Nephron progenitor cell (in vitro differentiated cells): ENCODE measurements around the gene CSNK2A3.

Source experiments
- DNase-seq: peaks from one replicate; pipeline ENCODE4 v3.0.0; 2021
- H3K27ac Mint-ChIP-seq: 2 replicates; pipeline ENCODE4 v1.8.0; 2021; ENCODE audit warnings: mild to moderate bottlenecking, moderate library complexity, mixed read lengths
- H3K27me3 Mint-ChIP-seq: 2 replicates; pipeline ENCODE4 v1.8.0; 2021; ENCODE audit warnings: mild to moderate bottlenecking, low read depth, mixed read lengths; ENCODE audit not compliant: poor library complexity
- H3K36me3 Mint-ChIP-seq: 2 replicates; pipeline ENCODE4 v1.8.0; 2021; ENCODE audit warnings: low read depth, mixed read lengths
- H3K4me1 Mint-ChIP-seq: 2 replicates; pipeline ENCODE4 v1.8.0; 2021; ENCODE audit warnings: mixed read lengths
- H3K4me3 Mint-ChIP-seq: 2 replicates; pipeline ENCODE4 v1.8.0; 2021; ENCODE audit warnings: mild to moderate bottlenecking, moderate library complexity, mixed read lengths
- H3K9me3 Mint-ChIP-seq: 2 replicates; pipeline ENCODE4 v1.8.0; 2021; ENCODE audit warnings: mild to moderate bottlenecking, moderate library complexity, mixed read lengths
- CTCF ChIP-seq: fragments of 200-600 bp; sonication (generic); IDR thresholded peaks from 2 replicates; pipeline ENCODE4 v1.5.0; 2021; ENCODE audit warnings: antibody characterized with exemption

Gene CSNK2A3

GRCh38 chr11:11396301-11397035 lies 43.4 kb upstream of the CSNK2A3 start:
- peaks cover 33% of the 10 kb centered on the region for H3K27me3 Mint-ChIP-seq
- no peaks in the 10 kb centered on the region for H3K36me3 Mint-ChIP-seq
- DNase-seq = no peak
- no peak for TF ChIP-seq CTCF
- no peak overlapping the region for H3K4me3 Mint-ChIP-seq
- H3K4me1 Mint-ChIP-seq = no peaks in the 10 kb centered on the region
- H3K9me3 Mint-ChIP-seq = no peaks in the 10 kb centered on the region
- no peak overlapping the region for H3K27ac Mint-ChIP-seq

GRCh38 chr11:11395126-11395525 lies 42.1 kb upstream of the CSNK2A3 start:
- Mint-ChIP-seq H3K27ac (no peak overlapping the region), H3K9me3 (no peaks in the 10 kb centered on the region), H3K27me3 (peaks cover 26% of the 10 kb centered on the region), H3K36me3 (no peaks in the 10 kb centered on the region), H3K4me1 (peaks cover 12% of the 10 kb centered on the region), H3K4me3 (no peak overlapping the region)
- no peak for DNase-seq
- no peak for TF ChIP-seq CTCF

- Mint-ChIP-seq H3K27me3 (peaks cover 29% of the 10 kb centered on the region), H3K4me3 (no peak overlapping the region), H3K36me3 (no peaks in the 10 kb centered on the region), H3K9me3 (no peaks in the 10 kb centered on the region), H3K27ac (no peak overlapping the region), H3K4me1 (peaks cover 16% of the 10 kb centered on the region)
- DNase-seq = no peak
- TF ChIP-seq CTCF = no peak
Observed at GRCh38 chr11:11394241-11394640, 41.2 kb upstream of the CSNK2A3 start.

- no peak overlapping the region for H3K4me3 Mint-ChIP-seq
- H3K4me1 Mint-ChIP-seq = peaks cover 28% of the 10 kb centered on the region
- no peak for DNase-seq
- H3K27me3 Mint-ChIP-seq = peaks cover 19% of the 10 kb centered on the region
- no peak for TF ChIP-seq CTCF
- H3K9me3 Mint-ChIP-seq = no peaks in the 10 kb centered on the region
- no peak overlapping the region for H3K27ac Mint-ChIP-seq
- H3K36me3 Mint-ChIP-seq = no peaks in the 10 kb centered on the region
Observed at GRCh38 chr11:11391796-11392463, 38.9 kb upstream of the CSNK2A3 start.

GRCh38 chr11:11391169-11391568 lies 38.1 kb upstream of the CSNK2A3 start:
- H3K27me3 Mint-ChIP-seq = peaks cover 18% of the 10 kb centered on the region
- no peaks in the 10 kb centered on the region for H3K9me3 Mint-ChIP-seq
- no peak for TF ChIP-seq CTCF
- H3K36me3 Mint-ChIP-seq = no peaks in the 10 kb centered on the region
- DNase-seq = no peak
- H3K4me1 Mint-ChIP-seq = peaks cover 28% of the 10 kb centered on the region
- H3K4me3 Mint-ChIP-seq = no peak overlapping the region
- no peak overlapping the region for H3K27ac Mint-ChIP-seq
